ENCODE measurements around the gene SDR39U1.

Gene SDR39U1

DNA sequence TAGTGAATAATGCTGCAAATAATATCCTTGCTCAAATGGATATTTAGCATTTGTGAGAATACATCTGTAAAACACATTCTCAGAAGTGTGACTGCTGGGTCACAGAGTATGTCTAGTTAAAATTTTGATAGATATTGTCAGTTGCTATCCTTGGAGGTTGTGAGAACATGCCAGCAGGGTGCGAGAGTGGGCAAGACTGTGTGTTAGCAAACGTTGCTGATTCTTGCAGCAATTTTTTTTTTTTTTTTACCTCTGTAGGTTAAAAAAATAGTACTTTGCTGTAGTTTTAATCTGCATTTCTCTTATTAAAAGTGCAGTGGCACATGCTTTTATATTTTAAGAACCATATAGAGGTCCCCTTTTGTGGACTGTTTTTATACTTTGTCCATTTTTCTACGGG, 48.3 kb downstream of the SDR39U1 start:
- H3K27me3 ChIP-seq: peaks cover 0 to 18% of the 10 kb centered on the region in 2 donors
- no peak for DNase-seq
- H3K36me3 ChIP-seq: no peaks in the 10 kb centered on the region
- intact Hi-C loops (cut with DNase I; ENCODE audit: low total_unique reads): no loop called here
- no peak overlapping the region for H3K27ac ChIP-seq
- no peak overlapping the region for H3K4me3 ChIP-seq
- peaks cover 0 to 15% (median 10%) of the 10 kb centered on the region in 4 donors for H3K4me1 ChIP-seq
- no peaks in the 10 kb centered on the region for H3K9me3 ChIP-seq
- TF ChIP-seq, protein P1, sequence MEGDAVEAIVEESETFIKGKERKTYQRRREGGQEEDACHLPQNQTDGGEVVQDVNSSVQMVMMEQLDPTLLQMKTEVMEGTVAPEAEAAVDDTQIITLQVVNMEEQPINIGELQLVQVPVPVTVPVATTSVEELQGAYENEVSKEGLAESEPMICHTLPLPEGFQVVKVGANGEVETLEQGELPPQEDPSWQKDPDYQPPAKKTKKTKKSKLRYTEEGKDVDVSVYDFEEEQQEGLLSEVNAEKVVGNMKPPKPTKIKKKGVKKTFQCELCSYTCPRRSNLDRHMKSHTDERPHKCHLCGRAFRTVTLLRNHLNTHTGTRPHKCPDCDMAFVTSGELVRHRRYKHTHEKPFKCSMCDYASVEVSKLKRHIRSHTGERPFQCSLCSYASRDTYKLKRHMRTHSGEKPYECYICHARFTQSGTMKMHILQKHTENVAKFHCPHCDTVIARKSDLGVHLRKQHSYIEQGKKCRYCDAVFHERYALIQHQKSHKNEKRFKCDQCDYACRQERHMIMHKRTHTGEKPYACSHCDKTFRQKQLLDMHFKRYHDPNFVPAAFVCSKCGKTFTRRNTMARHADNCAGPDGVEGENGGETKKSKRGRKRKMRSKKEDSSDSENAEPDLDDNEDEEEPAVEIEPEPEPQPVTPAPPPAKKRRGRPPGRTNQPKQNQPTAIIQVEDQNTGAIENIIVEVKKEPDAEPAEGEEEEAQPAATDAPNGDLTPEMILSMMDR (IDR thresholded peaks at IDR 0.05): no peak

DNA sequence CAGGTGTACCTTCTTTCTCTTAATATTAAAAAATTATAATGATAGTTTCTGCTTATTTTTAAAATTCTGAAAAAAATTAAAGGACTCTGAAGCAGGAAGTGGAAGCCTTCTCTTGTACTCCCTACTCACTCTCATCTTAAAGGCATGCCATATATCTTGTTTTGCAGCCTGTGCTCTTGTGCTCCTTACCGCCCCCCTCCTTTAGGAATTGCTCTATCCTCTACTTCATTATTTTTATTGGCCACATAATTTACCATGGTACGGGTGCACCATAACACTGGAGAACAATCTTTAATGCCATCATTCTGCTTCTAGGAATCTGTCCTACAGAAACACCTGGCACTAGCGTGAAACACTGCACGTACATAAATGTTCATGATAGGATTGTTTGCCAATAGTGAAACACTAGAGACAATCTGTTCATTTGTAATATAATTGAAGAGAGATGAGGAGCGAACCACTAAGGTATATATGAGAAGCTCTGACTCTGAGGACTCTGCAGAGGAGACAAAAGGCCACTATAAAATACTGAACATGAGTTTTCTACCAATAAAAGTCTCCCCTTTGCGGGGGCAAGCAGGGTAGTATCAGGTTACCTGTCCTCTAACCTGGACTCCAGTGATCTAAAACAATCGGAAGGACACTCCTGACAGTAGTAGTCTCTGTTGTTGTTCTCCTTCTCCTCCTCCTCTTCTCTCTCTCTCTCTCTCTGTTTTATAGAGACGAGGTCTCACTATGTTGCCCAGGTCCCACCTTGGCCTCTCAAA, 50.1 kb downstream of the SDR39U1 start:
- intact Hi-C loops (cut with DNase I; ENCODE audit: low total_unique reads): no loop called here
- no peak overlapping the region for H3K27ac ChIP-seq

DNA sequence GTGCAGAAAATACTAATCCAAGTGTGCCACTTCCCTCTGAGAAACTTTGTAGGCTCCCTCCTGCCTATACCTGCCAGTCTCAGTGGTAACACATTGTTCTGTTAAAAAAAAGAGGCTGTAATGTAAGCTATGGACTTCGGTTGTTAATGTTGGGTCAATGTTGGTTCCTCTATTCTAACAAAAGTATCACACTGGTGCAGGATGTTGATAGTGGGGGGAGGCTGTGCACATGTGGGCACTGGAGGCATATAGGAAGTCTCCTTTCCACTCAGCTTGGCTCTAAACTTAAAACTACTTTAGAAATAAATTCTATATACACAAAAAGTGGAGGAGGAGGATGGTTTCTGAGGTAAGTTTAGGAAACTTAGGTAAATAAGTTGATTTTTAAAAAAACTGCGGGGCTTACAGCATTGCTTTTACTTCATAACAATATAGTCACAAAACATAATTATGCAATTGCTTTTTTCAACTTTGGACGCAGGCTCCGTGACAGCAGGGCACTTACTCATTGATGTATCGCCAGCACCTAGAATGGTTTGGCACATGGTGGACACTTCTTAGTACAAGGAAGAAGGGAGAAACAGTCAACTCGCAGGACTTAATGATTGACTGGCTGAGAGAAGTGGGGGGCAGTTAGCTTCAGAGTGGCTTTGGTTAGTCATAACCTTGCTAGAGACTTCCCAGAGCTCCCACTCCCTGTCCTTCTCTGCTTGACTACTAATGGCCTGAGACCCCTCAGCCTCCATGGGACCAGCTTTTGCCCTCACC, 51.7 kb downstream of the SDR39U1 start:
- Histone ChIP-seq H3K4me1 (peaks cover 0 to 3% (median 0%) of the 10 kb centered on the region in 4 donors), H3K27ac (no peak overlapping the region), H3K4me3 (no peak overlapping the region), H3K36me3 (no peaks in the 10 kb centered on the region), H3K27me3 (peaks cover 0 to 18% of the 10 kb centered on the region in 2 donors), H3K9me3 (no peaks in the 10 kb centered on the region)
- DNase-seq: no peak
- intact Hi-C loops (cut with DNase I; ENCODE audit: low total_unique reads): no loop called here
- TF ChIP-seq, protein P1 (IDR thresholded peaks at IDR 0.05): no peak

More for the DNA sequence above, 50.1 kb downstream of the SDR39U1 start:
- H3K9me3 ChIP-seq: no peaks in the 10 kb centered on the region
- no peaks in the 10 kb centered on the region for H3K36me3 ChIP-seq
- peaks cover 0 to 3% (median 0%) of the 10 kb centered on the region in 4 donors for H3K4me1 ChIP-seq
- H3K4me3 ChIP-seq: no peak overlapping the region
- peaks cover 0 to 18% of the 10 kb centered on the region in 2 donors for H3K27me3 ChIP-seq
- TF ChIP-seq, protein P1 (IDR thresholded peaks at IDR 0.05): no peak
- DNase-seq: no peak

All from tibial artery (tissue), 4 donors.